Left renal cortex interstitium (tissue), 4 donors: ENCODE data around the gene FMN2. TPM values are rescaled to one million over a fixed set of nuclear protein-coding genes. Genes with fewer than 3 reads are reported as not detected.

Experiments
- DNase-seq, 4 donors: peaks; one replicate each; pipeline ENCODE4 v3.0.0-alpha.2; 2013; ENCODE audit warnings: low read depth in 4 of 4, low spot score in 2 of 4, missing footprints in 1 of 4
- polyA plus RNA-seq, 4 donors: library from polyadenylated mRNA; unstranded; fragments of 120-200 nt; gene quantifications; one replicate each; pipeline ENCODE4 v1.2.1, GENCODE V29; 2013; ENCODE audit not compliant: insufficient read length in 4 of 4

The FMN2 gene
- polyA plus RNA-seq, 4 donors: 3.8 to 8.8 (median 6.1) TPM

DNA sequence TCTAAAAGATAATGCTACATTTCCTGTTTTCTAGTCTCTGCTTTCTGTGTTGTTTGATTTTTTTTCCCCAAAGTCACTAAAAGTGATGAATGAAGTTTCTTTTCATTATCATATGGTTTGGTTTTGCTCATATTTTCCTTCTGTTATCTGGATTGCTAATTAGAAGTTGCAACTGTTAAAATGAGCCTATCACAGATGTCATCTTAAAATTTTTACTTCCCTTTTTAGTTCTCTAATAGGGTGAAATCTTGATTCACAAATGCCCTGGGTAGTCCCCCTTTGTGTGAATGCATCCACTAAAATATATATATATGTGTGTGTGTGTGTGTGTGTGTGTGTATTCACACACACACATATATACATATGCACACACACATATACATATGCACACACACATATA, 376.2 kb downstream of the FMN2 start:
- no peak for DNase-seq

DNA sequence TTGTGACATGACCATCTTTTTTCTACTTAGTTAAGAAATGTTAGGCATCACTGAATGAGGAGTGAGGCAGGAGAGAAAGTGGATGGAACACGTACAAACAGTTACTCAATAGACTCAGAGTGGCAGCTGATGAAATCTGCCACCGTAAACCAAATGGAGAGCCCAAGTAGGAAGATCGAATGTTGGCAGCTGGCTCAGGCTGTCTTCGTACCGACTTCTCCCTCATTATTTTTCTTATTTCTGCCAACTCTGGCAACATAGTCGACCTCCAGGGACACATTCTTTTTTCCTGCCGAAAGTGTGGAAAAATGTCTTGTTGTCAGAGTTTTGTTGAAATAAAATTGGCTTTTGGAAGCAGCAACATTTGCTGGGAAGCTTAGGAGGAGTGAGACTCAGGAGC, 377.0 kb downstream of the FMN2 start:
- DNase-seq: no peak

DNA sequence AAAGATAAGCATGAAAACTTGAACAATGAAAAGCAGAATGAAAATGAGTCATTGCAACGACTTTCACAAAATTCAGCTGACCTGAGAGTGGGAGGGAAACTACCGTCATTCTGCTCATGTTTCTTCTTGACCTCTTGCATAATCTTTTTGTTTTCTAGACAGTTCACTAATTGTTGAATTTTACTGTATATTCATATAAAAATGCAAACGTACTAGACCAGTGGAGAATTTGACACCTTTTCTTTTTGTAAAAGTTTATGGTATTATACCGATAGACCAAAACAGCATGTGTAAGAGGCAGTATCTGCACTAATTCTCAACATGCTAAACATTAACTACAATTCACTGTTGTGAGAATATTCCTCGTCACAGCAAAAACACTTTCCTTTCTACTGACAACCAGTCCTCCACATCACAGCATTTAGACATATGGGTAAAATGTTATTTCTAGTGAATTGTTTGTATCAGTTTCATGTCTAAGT, 382.5 kb downstream of the FMN2 start:
- no peak for DNase-seq

DNA sequence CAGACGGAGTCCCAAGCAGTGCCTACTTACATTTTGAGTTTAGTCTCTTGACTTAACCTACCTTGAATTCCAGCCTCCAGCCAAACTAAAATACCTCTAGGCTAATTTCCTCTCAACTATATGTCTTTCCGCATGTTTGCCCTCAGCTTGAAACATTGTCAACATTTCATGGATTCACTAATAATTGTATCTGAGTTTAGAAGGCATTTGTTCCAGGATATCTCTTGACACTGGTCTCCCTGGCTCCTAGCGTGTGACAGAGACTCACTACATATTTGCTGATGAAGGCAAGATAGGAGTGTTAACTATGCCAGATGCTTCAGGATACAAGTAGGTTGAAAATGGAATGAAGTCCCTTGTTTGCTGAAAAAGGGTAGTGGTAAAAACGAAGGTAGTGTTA, 384.1 kb downstream of the FMN2 start:
- DNase-seq: no peak

DNA sequence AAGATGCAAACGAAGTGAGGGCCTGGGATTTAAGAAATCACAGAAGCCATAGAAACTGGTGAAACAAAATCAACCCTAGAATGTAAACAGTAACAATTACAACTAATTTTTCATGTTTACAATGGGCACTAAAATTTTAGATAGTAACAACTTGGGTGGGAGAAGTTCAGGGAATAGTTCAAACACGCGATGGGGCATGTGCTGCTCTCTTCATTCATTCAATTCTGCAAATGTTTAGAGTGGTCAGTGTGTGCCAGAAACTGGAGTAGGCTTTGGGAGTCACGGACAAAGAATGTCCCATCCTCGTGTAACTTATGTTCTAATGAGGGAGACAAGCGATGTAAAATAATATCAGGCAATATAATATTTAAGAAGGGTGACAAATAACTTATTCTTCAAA, 386.9 kb downstream of the FMN2 start:
- no peak for DNase-seq

DNA sequence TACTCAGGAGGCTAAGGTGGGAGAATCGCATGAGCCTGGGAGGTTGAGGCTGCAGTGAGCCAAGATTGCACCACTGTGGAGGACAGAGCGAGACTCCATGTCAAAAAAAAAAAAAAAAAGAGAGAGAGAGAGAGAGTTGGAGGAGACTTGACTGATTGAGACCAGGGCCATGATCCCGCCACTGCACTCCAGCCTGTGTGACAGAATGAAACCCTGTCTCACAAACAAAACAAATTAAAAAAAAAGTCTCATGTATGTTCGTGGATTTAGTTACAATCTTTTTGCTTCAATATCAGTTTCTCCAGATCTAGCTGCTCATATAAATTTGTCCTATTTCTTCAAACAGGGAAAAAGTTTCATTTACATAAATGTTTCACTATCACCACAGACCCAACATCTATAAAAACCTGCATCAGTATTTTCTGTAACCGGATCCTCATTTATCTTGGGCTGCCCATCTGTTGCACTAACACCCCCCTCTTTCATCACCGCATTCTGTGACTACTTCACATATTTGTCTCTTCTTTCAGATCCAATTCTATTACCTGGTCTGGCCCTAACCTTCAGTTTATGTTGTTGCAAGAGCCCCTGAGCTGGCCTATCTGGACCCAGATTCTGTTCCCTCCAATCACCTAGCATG, 393.2 kb downstream of the FMN2 start:
- DNase-seq: no peak

DNA sequence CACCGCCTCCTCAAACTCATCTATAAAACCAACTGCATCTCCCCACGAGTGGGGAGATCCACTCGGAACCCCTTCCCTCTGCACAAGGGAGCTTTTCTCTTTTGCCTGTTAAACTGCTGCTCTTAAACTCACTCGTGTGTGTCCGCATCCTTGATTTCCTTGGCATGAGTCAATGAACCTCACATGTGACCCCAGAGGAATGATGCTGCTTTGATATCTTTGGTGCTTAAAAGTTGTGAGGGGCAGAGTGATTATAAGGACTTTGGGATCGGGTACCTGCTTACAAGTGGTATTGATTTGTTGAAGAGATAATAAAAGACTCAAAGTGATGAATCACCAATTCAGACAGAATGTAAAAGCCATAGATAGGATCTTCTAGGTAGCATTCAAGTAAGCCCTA, 394.9 kb downstream of the FMN2 start:
- DNase-seq: no peak

DNA sequence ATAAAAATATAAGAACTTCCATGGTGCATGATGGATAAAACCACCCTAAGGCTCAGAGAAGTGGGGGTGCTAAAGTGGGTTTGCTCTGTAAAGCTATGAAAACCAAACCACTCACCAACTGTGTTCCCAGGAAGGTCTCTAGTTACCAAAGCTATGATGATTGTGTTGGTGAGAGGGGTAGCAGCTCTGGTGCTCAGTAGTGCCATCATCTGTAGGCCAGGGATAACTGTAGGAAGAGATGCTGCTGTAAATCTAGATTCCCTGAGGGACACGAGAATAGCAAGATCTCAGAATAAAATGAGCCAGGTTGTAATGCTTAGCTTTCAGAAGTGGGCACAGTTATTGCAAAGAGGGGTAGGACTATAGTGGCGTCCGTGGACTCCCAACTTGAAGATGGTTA, 395.8 kb downstream of the FMN2 start:
- DNase-seq: no peak

DNA sequence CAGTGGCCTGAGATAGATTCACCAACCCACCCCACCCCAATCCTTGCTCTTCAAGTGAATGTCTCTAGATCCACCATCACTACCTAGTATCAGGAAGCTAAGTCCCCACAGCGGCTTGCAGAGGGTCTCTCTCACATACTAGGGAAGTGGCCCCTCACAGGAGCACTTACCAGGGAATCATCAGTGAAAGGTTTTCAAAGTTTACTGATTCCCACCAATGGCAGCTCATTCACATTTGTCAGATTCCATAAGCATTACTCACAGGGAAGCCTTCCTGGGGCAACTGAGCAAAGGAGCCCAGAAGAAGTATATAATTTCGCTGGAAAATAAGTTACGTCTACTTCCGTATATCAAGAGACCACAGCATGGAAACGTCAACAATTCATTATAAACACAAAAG, 399.5 kb downstream of the FMN2 start:
- no peak for DNase-seq

DNA sequence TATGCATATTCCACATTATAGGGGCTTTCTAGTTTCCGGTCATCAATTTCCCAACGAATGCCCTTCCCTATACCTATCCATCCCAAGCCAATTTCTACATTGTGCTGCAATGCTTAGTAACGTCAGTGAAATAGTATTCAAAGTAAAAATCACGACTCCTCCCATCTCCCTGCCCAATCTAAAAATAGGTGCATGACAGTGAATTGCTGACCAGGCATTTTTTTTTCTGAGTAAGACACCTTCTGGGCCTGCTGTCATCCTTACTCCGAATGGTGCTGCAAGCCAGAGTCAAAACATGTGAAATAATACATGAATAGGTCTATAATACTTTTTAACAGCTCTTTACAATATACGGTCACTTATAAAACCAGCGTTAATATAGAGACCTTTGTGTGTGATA, 400.1 kb downstream of the FMN2 start:
- no peak for DNase-seq

DNA sequence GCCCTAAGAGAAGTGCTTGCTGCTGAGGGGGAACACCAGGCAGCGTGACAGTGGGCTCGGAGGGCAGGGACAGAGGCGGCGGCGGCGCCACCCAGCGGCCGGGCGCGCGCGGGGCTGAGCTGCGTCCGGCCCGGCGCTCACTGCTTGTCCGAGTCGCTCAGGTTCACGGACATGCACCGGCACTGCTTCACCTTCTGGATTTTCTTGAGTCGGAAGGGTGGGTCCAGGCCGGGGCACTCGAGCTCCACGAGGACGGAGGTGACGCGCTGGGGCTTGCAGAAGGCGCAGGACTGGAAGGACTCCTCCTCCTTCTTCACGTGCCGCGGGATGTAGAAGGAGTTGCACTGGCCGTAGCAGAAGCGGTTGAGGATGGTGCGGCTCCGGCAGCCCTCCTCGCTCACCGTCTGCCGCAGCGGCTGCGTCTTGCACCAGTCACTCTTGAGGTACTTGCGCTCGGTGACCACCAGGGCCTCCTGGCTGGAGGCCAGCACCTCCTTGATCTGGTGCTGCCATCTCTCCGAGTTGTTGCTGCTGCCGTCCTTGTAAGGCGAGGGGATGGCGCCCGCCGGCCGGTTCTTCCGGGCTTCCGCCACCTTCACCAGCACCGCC, 401.3 kb downstream of the FMN2 start:
- no peak for DNase-seq

DNA sequence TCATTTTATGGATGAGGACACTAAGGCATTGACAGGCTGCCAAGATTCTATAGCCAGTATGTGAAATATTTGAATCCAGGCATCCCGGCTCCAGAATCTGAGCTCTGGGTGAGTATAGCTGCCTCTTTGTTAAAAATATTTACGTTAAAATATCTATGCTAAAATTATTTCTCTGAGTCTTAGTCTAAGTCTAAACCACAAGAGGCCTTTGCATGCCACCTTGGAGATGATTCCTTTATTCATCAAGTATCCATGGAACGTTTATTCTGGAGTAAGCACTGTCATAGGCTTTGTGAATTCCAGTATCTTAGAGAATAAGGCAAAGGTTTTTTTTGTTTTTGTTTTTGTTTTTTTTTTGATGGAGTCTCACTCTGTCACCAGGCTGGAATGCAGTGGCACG, 403.9 kb downstream of the FMN2 start:
- no peak for DNase-seq

DNA sequence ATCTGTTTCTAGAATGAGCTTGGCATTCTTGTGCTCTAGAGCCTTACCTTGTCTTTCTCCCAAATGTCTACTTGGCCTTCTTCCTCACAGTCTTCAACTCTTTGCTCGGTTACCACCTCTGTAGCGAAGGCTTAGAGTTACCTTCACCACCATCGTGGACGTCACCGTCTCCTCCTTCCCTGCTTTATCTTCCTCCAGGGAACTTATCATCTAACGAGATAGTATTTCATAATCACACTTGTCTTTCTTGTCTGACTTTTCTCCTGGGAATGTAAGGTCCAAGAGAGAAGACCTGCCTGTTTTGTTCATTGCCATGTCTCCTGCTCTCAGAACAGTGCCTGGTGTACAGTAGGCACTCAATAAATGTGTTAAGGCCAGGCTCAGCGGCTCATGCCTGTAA, 404.7 kb downstream of the FMN2 start:
- DNase-seq: no peak

DNA sequence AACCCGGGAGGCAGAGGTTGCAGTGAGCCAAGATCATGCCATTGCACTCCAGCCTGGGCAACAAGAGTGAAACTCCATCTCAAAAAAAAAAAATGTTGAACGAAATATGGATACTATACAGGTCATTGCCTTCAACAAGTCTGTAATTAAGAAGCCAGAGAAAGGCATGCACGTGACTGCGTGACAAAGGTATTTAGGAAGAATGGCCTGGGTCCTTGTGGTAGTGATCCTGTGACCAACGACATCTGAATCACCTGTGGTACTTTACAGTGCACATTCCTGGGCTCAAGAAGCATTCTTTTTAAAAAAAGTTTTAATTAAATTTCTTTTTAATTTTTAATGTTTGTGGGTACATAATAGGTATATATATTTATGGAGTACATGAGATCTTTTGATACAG, 405.3 kb downstream of the FMN2 start:
- DNase-seq: no peak

DNA sequence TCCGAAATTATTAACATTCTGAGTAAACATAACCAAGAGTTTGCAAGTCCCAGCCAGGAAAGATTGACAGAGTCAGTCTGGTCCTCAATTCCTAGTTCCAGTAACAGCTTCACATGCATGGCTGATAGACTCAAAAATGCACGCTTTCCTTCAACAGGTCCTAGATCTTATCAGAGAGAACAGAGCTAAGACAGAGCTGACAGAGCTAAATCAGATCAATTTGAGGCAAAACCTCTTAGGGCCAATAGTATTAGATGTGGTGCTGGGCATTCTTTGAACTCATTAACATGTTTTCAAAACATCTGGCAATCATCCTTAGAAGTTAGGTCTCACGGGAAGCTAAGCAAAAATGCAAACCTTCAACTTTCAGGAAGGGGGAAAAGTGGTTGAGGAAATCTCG, 406.2 kb downstream of the FMN2 start:
- DNase-seq: no peak

DNA sequence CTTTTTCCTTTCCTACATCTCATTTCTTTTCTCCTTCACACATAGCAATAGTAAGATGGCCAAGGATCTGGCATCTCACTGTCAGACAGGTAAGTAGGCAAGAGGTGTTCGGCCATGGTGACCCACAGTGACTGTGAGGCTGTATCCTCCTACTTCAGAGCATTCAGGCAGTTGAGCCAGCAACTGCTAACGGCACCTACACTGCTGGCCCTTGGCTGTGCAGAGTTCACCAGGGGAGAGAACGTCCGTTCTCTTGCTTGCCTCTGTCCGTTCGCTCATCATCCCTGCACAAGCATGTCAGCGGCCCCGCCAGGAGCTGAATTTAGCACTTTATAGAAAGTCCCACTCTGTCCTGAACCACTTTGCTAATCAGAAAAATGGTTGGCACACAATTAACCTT, 406.7 kb downstream of the FMN2 start:
- no peak for DNase-seq

DNA sequence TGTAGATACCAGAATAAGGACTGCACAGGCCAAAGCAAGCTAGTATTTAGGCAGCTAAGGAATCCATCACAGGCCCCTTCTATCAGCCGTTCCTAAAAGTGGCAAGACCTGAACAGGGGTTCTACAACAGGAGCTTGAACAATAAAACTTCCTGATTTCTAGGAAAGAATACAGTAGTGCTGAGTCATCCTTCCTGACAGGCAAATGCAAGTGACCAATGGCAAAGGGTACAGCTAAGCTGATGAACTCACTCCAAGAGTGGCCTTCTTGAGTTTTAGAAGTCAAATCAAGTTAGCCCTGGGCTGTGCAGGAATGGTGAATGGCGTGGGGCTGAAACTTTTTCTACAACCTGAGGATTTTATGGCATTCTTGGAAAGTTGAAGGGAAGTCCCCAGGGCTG, 407.3 kb downstream of the FMN2 start:
- no peak for DNase-seq

DNA sequence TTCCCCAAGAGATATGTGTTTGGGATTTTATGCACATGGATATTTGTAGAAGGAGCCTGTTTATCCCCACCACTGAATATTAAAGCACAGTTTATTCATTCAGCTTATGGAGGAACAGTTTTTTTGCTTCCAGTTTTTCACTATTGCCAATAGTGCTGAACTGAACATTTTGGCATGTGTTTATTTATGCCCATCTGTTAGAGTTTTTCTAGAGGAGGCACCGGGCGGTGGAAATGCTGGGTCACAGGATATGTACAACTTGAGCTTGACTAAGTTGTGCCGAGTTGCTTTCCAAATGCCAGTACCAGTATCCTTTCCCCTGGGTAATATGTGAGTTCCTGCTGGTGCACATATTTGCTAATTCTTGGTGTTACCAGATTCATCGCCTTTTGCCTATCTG, 409.0 kb downstream of the FMN2 start:
- DNase-seq: no peak

DNA sequence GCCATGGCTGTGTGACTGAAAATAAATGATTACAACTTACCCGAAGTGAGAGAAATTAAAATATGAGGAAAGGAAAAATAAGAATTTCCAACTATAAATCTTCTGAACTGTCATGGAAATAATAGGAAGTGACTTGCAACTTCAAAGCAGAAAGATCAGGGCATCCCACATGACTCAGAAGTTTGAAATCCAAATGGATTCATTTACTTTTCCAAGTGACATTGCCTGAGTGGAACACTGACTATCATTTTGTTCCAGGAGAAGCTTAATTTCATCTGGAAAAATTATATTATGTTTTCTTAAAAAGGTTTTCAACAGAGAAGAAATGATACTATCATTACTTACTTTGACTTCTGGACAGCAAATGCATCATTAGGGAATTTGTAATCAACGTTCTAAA, 409.4 kb downstream of the FMN2 start:
- DNase-seq: no peak

DNA sequence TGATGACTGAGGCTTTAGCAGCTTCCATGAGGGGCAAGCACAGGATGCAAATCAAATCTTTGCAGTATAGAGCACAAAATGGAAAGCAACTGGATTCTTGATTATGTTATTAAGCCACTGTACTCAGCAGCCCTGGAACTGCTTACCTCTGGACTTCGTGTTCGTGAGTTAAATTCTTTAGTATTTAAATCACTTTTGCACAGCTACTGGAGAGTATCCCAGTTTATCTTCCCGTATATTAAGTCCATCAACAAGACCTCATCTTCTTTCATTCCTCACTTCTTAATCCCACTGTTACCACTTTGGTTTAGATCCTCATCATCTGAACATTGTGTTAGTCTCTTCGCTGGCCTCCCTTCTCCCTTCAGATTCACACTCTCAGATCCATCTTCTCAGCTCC, 411.4 kb downstream of the FMN2 start:
- no peak for DNase-seq

DNA sequence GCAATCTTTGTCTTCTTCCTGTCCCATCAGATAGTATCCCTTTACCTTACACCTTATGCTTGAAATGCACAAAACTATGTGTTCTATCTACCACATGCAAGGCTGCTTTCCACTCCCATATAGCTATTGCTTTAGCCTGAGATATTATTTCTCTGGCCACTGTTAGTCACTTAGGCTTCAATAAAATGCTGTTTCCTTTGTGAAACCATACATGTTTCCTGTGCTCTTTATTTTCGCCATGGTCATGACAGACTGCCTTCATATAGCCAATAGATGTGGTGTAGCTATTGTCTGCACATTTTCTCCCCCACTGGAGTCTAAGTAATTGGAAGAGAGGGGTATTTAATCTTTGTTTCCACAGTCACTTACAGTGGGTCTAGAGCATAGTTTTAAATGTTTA, 411.9 kb downstream of the FMN2 start:
- no peak for DNase-seq

DNA sequence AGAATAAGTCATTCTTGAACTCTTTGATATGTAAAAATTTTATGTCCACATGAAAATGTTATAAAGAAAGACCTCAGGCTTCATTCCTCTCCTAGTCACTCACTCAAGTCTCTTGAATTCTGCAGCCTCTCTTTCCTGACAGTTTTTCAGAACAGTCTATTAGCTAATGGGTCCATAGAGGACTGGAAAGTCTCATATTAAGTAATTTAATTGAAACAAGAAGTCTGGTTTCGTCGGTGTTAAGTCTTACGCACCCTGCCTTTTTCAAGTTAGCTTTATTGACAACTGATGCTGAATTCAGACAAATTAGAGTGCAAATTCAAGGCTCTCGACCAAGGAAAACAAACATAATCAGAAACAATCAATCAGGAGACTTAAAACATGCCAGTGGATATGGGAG, 414.5 kb downstream of the FMN2 start:
- no peak for DNase-seq

DNA sequence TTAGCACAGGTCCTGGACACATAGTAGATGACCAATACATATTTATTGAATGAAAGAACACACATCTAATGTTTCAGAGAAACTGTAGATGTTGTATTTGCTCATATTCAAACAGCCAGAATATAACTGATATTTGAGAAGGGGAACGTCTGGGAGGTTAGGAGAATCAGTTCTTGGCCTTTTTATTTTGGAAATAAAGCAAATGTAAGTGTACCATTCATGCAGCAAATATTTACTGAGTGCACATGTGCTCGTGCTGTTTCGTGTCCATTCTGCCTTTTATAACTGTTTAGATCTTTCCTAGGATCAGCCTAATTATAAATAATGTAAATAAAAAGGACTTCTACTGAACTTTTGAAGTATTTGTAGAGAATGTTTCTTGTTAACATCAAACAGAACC, 416.5 kb downstream of the FMN2 start:
- DNase-seq: no peak
